ENCODE measurements around the gene MAST4. TPM values are rescaled to one million over a fixed set of nuclear protein-coding genes. Genes with fewer than 3 reads are reported as not detected.

Gene MAST4
- total RNA-seq, 2 donors from 2014 or later = 50.4 to 60.6 TPM

GRCh38 chr5:66810151-66810550, 214.0 kb downstream of the MAST4 start:
- DNase-seq (ENCODE audit: low spot score) = no peak
- H3K4me1 ChIP-seq = peaks cover 0 to 11% of the 10 kb centered on the region in 2 donors
- H3K9me3 ChIP-seq = no peaks in the 10 kb centered on the region
- no peaks in the 10 kb centered on the region for H3K36me3 ChIP-seq
- no peak for TF ChIP-seq CTCF (IDR thresholded peaks at IDR 0.05)
- no peaks in the 10 kb centered on the region for H3K27me3 ChIP-seq
- no peak overlapping the region for H3K4me3 ChIP-seq
- H3K27ac ChIP-seq = no peak overlapping the region

GRCh38 chr5:66810848-66811261, 214.7 kb downstream of the MAST4 start:
- Histone ChIP-seq H3K4me3 (no peak overlapping the region), H3K9me3 (no peaks in the 10 kb centered on the region), H3K4me1 (peaks cover 0 to 11% of the 10 kb centered on the region in 2 donors), H3K27ac (no peak overlapping the region), H3K36me3 (no peaks in the 10 kb centered on the region), H3K27me3 (no peaks in the 10 kb centered on the region)
- TF ChIP-seq CTCF (IDR thresholded peaks at IDR 0.05) = no peak
- DNase-seq (ENCODE audit: low spot score) = no peak

GRCh38 chr5:66812291-66812690, 216.1 kb downstream of the MAST4 start:
- no peak overlapping the region for H3K27ac ChIP-seq
- H3K4me3 ChIP-seq = no peak overlapping the region
- no peak for DNase-seq (ENCODE audit: low spot score)
- H3K27me3 ChIP-seq = no peaks in the 10 kb centered on the region
- peaks cover 0 to 11% of the 10 kb centered on the region in 2 donors for H3K4me1 ChIP-seq
- H3K36me3 ChIP-seq = no peaks in the 10 kb centered on the region
- no peaks in the 10 kb centered on the region for H3K9me3 ChIP-seq
- no peak for TF ChIP-seq CTCF (IDR thresholded peaks at IDR 0.05)

GRCh38 chr5:66813306-66813705, 217.1 kb downstream of the MAST4 start:
- H3K36me3 ChIP-seq = no peaks in the 10 kb centered on the region
- H3K4me1 ChIP-seq = peaks cover 0 to 7% of the 10 kb centered on the region in 2 donors
- no peak for TF ChIP-seq CTCF (IDR thresholded peaks at IDR 0.05)
- no peaks in the 10 kb centered on the region for H3K9me3 ChIP-seq
- no peak for DNase-seq (ENCODE audit: low spot score)
- no peak overlapping the region for H3K27ac ChIP-seq
- no peaks in the 10 kb centered on the region for H3K27me3 ChIP-seq
- H3K4me3 ChIP-seq = no peak overlapping the region

GRCh38 chr5:66814146-66814991, 218.2 kb downstream of the MAST4 start:
- H3K4me3 ChIP-seq = no peak overlapping the region
- no peak for DNase-seq (ENCODE audit: low spot score)
- H3K4me1 ChIP-seq = peaks cover 0 to 7% of the 10 kb centered on the region in 2 donors
- peak; percentile 46 to 80 for TF ChIP-seq CTCF (IDR thresholded peaks at IDR 0.05)
- H3K27me3 ChIP-seq = no peaks in the 10 kb centered on the region
- no peaks in the 10 kb centered on the region for H3K36me3 ChIP-seq
- no peaks in the 10 kb centered on the region for H3K9me3 ChIP-seq
- no peak overlapping the region for H3K27ac ChIP-seq
